ENCODE data around the gene SCMH1. TPM values are rescaled to one million over a fixed set of nuclear protein-coding genes. Genes with fewer than 3 reads are reported as not detected.

The SCMH1 gene
- polyA plus RNA-seq, 1 of the 3 experiments (the other 2 are of a cell fraction): 38.5 TPM

DNA sequence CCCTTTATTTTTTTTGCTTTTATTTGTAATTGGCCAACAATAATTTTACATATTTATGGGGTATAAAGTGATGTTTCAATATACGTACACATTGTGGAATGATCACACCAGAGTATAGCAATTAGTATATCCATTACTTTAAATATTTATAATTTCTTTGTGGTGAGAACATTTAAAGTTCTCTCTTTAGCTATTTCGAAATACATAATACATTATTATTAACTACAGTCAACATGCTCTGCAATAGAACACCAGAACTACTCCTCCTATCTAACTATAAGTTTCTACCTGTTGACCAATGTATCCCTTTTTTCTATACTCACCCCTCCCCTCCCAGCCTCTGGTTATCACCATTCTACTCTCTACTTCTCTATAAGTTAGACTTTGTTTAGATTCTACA lies 77.4 kb downstream of the SCMH1 start:
- ChIA-PET CTCF (no interaction called here), POLR2A (no interaction called here)
- H3K27ac ChIP-seq (ENCODE audit: low read depth in 2 of 2, low read length in 1 of 2): no peak overlapping the region
- H3K27me3 ChIP-seq (ENCODE audit: insufficient read depth): no peaks in the 10 kb centered on the region
- DNase-seq: no peak
- no peaks in the 10 kb centered on the region; a peak in 2 of 4 replicates for H3K4me1 ChIP-seq (ENCODE audit: control insufficient read depth in 1 of 2, insufficient read depth in 2 of 2, low read depth in 1 of 2, low read length in 1 of 2)
- H3K9me3 ChIP-seq: peaks cover 6% of the 10 kb centered on the region; the same call in 1 of the 2 replicates
- no peaks in the 10 kb centered on the region for H3K79me2 ChIP-seq (ENCODE audit: insufficient read depth)
- no peaks in the 10 kb centered on the region for H3K9me2 ChIP-seq
- no peak overlapping the region for H3K4me2 ChIP-seq
- TF ChIP-seq, protein P1, sequence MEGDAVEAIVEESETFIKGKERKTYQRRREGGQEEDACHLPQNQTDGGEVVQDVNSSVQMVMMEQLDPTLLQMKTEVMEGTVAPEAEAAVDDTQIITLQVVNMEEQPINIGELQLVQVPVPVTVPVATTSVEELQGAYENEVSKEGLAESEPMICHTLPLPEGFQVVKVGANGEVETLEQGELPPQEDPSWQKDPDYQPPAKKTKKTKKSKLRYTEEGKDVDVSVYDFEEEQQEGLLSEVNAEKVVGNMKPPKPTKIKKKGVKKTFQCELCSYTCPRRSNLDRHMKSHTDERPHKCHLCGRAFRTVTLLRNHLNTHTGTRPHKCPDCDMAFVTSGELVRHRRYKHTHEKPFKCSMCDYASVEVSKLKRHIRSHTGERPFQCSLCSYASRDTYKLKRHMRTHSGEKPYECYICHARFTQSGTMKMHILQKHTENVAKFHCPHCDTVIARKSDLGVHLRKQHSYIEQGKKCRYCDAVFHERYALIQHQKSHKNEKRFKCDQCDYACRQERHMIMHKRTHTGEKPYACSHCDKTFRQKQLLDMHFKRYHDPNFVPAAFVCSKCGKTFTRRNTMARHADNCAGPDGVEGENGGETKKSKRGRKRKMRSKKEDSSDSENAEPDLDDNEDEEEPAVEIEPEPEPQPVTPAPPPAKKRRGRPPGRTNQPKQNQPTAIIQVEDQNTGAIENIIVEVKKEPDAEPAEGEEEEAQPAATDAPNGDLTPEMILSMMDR (IDR thresholded peaks at IDR 0.05): no peak
- TF ChIP-seq EP300 (IDR thresholded peaks at IDR 0.05; ENCODE audit: borderline replicate concordance in 1 of 2, low read depth in 1 of 2, low read length in 1 of 2) (no peak), FOXJ3 (CRISPR knock-in tag; IDR thresholded peaks at IDR 0.05) (no peak), JUND (IDR thresholded peaks at IDR 0.05) (no peak), RAD21 (IDR thresholded peaks at IDR 0.05; ENCODE audit: low read length) (no peak), MXI1 (IDR thresholded peaks at IDR 0.05; ENCODE audit: low read depth, low read length) (no peak), TEAD4 (IDR thresholded peaks at IDR 0.05; ENCODE audit: borderline replicate concordance, insufficient read depth) (no peak), RFX5 (IDR thresholded peaks at IDR 0.05; ENCODE audit: low read length) (no peak), RXRA (IDR thresholded peaks at IDR 0.05; ENCODE audit: borderline replicate concordance, low read depth) (no peak), POLR2AphosphoS5 (IDR thresholded peaks at IDR 0.05; ENCODE audit: low read depth, low read length) (no peak), GATA2 (CRISPR knock-in tag; IDR thresholded peaks at IDR 0.05) (no peak), TCF12 (IDR thresholded peaks at IDR 0.05) (no peak), RCOR1 (IDR thresholded peaks at IDR 0.05; ENCODE audit: low read length) (no peak), EZH2phosphoT487 (IDR thresholded peaks at IDR 0.05; ENCODE audit: borderline replicate concordance, low read depth) (no peak), ELF1 (IDR thresholded peaks at IDR 0.05) (no peak), SMC3 (IDR thresholded peaks at IDR 0.05; ENCODE audit: low read depth, low read length) (no peak), CHD2 (IDR thresholded peaks at IDR 0.05; ENCODE audit: low read length, partially characterized antibody) (no peak), SIN3A (IDR thresholded peaks at IDR 0.05; ENCODE audit: borderline replicate concordance, low read depth, low read length) (no peak)
- TF ChIP-seq, protein P2, sequence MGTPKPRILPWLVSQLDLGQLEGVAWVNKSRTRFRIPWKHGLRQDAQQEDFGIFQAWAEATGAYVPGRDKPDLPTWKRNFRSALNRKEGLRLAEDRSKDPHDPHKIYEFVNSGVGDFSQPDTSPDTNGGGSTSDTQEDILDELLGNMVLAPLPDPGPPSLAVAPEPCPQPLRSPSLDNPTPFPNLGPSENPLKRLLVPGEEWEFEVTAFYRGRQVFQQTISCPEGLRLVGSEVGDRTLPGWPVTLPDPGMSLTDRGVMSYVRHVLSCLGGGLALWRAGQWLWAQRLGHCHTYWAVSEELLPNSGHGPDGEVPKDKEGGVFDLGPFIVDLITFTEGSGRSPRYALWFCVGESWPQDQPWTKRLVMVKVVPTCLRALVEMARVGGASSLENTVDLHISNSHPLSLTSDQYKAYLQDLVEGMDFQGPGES (IDR thresholded peaks at IDR 0.05; ENCODE audit: low read depth, low read length): no peak
- TF ChIP-seq, protein P3, sequence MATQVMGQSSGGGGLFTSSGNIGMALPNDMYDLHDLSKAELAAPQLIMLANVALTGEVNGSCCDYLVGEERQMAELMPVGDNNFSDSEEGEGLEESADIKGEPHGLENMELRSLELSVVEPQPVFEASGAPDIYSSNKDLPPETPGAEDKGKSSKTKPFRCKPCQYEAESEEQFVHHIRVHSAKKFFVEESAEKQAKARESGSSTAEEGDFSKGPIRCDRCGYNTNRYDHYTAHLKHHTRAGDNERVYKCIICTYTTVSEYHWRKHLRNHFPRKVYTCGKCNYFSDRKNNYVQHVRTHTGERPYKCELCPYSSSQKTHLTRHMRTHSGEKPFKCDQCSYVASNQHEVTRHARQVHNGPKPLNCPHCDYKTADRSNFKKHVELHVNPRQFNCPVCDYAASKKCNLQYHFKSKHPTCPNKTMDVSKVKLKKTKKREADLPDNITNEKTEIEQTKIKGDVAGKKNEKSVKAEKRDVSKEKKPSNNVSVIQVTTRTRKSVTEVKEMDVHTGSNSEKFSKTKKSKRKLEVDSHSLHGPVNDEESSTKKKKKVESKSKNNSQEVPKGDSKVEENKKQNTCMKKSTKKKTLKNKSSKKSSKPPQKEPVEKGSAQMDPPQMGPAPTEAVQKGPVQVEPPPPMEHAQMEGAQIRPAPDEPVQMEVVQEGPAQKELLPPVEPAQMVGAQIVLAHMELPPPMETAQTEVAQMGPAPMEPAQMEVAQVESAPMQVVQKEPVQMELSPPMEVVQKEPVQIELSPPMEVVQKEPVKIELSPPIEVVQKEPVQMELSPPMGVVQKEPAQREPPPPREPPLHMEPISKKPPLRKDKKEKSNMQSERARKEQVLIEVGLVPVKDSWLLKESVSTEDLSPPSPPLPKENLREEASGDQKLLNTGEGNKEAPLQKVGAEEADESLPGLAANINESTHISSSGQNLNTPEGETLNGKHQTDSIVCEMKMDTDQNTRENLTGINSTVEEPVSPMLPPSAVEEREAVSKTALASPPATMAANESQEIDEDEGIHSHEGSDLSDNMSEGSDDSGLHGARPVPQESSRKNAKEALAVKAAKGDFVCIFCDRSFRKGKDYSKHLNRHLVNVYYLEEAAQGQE (IDR thresholded peaks at IDR 0.05; ENCODE audit: low read depth, low read length): no peak
- no peaks in the 10 kb centered on the region for H4K20me1 ChIP-seq (ENCODE audit: insufficient read depth)
- no peak overlapping the region for H3K4me3 ChIP-seq (ENCODE audit: low read depth in 2 of 2, low read length in 1 of 2)
- 87% methylated on average over 2 of the region's 2 CpGs for WGBS (ENCODE audit: low lambda C conversion rate)
- peaks cover 15 to 23% of the 10 kb centered on the region in 2 experiments for H3K36me3 ChIP-seq (replicated peaks in 1 of 2; ENCODE audit: control insufficient read depth in 1 of 2, insufficient read depth in 2 of 2, low read length in 1 of 2)
- H3F3A ChIP-seq (replicated peaks; ENCODE audit: insufficient read depth): no peaks in the 10 kb centered on the region
- H3K9ac ChIP-seq: no peak overlapping the region
- no peak overlapping the region for H2AFZ ChIP-seq (ENCODE audit: low read depth)

Data from SK-N-SH (cell line).